NB4 (cell line): Measurements from ENCODE around the gene BANP.

Experiments
- CTCF ChIP-seq: IDR thresholded peaks from one replicate; pipeline ENCODE4 v1.5.1; 2012; ENCODE audit warnings: low read depth, low read length
- MAX ChIP-seq: IDR thresholded peaks from 2 replicates; pipeline ENCODE4 v1.6.1; 2011; ENCODE audit warnings: low read depth, low read length
- MYC ChIP-seq: IDR thresholded peaks from 2 replicates; pipeline ENCODE4 v1.6.1; 2011; ENCODE audit warnings: low read depth, low read length
- POLR2A ChIP-seq: IDR thresholded peaks from 2 replicates; pipeline ENCODE4 v1.6.1; 2011; ENCODE audit warnings: mild to moderate bottlenecking; ENCODE audit not compliant: insufficient read length; ENCODE audit errors: extremely low read depth

DNA sequence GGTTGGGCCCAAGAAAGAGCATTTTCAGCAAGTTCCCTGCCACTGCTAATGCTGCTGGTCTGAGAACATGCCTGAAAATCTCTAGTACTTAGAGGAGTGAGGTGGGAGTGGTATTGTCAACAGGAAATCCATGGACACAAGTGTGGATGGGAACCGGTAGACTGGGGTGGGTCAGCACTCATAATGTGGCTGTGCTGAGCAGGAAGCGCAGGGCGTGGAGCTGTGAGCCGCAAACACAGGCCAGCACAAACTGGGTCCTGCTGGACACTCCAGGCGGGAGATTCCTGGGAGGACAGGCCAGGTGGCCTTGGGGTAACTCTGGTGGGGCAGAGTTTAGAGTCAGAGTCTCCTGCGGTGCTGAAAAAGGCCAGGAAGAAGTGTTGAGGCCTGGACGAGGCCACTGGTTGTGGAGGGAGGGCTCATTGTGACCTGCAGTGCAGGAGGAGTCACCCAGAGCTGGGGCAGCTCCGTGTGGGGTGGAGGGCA lies 62.6 kb downstream of the BANP start:
- TF ChIP-seq CTCF (no peak), MAX (no peak), POLR2A (no peak), MYC (no peak)
